Measurements from ENCODE around the gene ITPRIP.
A peak's percentile ranks its signal among the peaks of the same experiment; 100 is the strongest.

The ITPRIP gene

DNA sequence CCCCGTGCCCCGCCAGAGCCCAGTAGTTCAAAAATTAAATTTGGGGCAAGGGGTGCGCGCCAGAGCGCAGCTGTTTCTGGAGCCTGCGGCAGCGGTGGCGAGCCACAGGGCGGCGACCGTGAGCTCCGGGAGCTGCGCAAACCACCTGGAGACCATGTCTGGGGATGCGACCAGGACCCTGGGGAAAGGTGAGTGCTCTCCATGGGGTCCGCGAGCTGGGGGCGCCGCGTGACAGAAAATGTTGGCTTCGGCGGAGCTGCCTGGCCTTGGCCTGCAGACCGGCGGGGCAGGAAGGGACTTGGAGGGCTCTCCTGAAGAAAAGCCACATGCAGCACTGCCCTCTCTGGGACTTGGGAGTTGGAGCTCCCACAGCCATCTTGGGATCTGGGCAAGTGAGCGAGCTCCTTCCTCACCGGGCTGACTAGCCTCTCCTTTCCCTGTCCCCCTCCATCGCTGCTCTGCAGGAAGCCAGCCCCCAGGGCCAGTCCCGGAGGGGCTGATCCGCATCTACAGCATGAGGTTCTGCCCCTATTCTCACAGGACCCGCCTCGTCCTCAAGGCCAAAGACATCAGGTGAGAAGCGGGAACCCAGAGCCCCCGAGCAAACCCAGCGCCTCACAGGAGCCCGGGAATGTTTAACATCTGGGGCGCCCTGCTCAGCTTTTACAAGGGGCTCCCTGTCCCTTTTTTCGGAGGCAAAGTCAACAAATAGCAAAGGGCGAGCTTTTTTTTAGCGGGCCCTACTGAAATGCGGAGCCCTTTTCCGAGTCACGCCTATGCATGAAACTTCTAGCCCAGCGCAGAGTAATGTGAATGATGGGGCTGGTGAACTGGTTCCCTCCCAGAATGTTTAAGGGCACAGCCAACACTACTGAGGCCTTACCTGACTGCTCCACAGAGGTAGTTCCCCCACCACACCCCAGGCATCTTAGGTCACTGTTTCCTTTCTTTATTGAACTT is 63.2 kb downstream of the ITPRIP start:
- Histone ChIP-seq H3K4me1 (ENCODE audit: control insufficient read depth, insufficient read depth, low read length) (no peaks in the 10 kb centered on the region), H3K36me3 (ENCODE audit: control insufficient read depth in 2 of 2, insufficient read depth in 1 of 2, low read length in 2 of 2) (no peaks in the 10 kb centered on the region), H3K27ac (ENCODE audit: extremely low read depth, low read depth, low read length) (no peak overlapping the region), H3K4me3 (ENCODE audit: low read depth, low read length) (peak overlapping the region; percentile 33), H3K9me3 (ENCODE audit: control insufficient read depth, insufficient read depth, low read depth, low read length) (no peaks in the 10 kb centered on the region)
- CTCF ChIA-PET: interaction anchor here (0.6 to 11.7 kb wide), 35 partner anchors 8 to 401 kb away, joined by 3 to 202 read pairs (median 5); partner anchors contain the start of genes CFAP58, GSTO1 and ITPRIP
- POLR2A ChIA-PET: interaction anchor here (0.7 to 1.9 kb wide), 4 partner anchors 20 to 427 kb away, joined by 3 to 9 read pairs (median 3); partner anchors contain the start of genes GSTO1 and ITPRIP
- TF ChIP-seq ZNF214 (tag by site-specific recombination; IDR thresholded peaks at IDR 0.05; ENCODE audit: borderline replicate concordance) (no peak), GLIS2 (tag by site-specific recombination; IDR thresholded peaks at IDR 0.05) (peak; percentile 67), ZNF792 (tag by site-specific recombination; IDR thresholded peaks at IDR 0.05) (no peak), ZBTB17 (tag by site-specific recombination; IDR thresholded peaks at IDR 0.05) (peak; percentile 59), ZNF221 (tag by site-specific recombination; IDR thresholded peaks at IDR 0.05; ENCODE audit: borderline replicate concordance) (no peak), KLF10 (tag by site-specific recombination; IDR thresholded peaks at IDR 0.05) (no peak), ZBTB48 (tag by site-specific recombination; IDR thresholded peaks at IDR 0.05) (peak; percentile 48; the same call in 1 of the 2 replicates), ZNF529 (tag by site-specific recombination; IDR thresholded peaks at IDR 0.05; ENCODE audit: insufficient replicate concordance) (no peak), TCF7L2 (IDR thresholded peaks at IDR 0.05; ENCODE audit: borderline replicate concordance, low read depth, low read length) (no peak), ZBTB8A (tag by site-specific recombination; IDR thresholded peaks at IDR 0.05) (no peak; the same call in 1 of the 2 replicates), ZNF830 (tag by site-specific recombination; IDR thresholded peaks at IDR 0.05; ENCODE audit: low read depth) (no peak), ZNF785 (tag by site-specific recombination; IDR thresholded peaks at IDR 0.05) (no peak), ZNF132 (tag by site-specific recombination; IDR thresholded peaks at IDR 0.05; ENCODE audit: borderline replicate concordance) (no peak), EGR2 (tag by site-specific recombination; IDR thresholded peaks at IDR 0.05; ENCODE audit: low read depth) (no peak), MZF1 (tag by site-specific recombination; IDR thresholded peaks at IDR 0.05; ENCODE audit: borderline replicate concordance) (peak; percentile 60; the same call in 1 of the 2 replicates), IKZF3 (tag by site-specific recombination; IDR thresholded peaks at IDR 0.05) (no peak), ZNF2 (tag by site-specific recombination; IDR thresholded peaks at IDR 0.05) (no peak), ZNF324 (tag by site-specific recombination; IDR thresholded peaks at IDR 0.05) (peak; percentile 19; the same call in 1 of the 2 replicates), FEZF1 (tag by site-specific recombination; IDR thresholded peaks at IDR 0.05) (no peak), ZNF248 (tag by site-specific recombination; IDR thresholded peaks at IDR 0.05) (no peak), SP3 (tag by site-specific recombination; IDR thresholded peaks at IDR 0.05) (no peak), ZNF292 (tag by site-specific recombination; IDR thresholded peaks at IDR 0.05; ENCODE audit: borderline replicate concordance, low read depth) (no peak), KLF16 (tag by site-specific recombination; IDR thresholded peaks at IDR 0.05) (no peak), ZNF664 (tag by site-specific recombination; IDR thresholded peaks at IDR 0.05) (no peak), ZNF366 (tag by site-specific recombination; conservative IDR thresholded peaks at IDR 0.05) (no peak)
- TF ChIP-seq, protein P1, sequence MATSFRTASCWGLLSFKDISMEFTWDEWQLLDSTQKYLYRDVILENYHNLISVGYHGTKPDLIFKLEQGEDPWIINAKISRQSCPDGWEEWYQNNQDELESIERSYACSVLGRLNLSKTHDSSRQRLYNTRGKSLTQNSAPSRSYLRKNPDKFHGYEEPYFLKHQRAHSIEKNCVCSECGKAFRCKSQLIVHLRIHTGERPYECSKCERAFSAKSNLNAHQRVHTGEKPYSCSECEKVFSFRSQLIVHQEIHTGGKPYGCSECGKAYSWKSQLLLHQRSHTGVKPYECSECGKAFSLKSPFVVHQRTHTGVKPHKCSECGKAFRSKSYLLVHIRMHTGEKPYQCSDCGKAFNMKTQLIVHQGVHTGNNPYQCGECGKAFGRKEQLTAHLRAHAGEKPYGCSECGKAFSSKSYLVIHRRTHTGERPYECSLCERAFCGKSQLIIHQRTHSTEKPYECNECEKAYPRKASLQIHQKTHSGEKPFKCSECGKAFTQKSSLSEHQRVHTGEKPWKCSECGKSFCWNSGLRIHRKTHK (tag by site-specific recombination; IDR thresholded peaks at IDR 0.05): no peak
- TF ChIP-seq, protein P2, sequence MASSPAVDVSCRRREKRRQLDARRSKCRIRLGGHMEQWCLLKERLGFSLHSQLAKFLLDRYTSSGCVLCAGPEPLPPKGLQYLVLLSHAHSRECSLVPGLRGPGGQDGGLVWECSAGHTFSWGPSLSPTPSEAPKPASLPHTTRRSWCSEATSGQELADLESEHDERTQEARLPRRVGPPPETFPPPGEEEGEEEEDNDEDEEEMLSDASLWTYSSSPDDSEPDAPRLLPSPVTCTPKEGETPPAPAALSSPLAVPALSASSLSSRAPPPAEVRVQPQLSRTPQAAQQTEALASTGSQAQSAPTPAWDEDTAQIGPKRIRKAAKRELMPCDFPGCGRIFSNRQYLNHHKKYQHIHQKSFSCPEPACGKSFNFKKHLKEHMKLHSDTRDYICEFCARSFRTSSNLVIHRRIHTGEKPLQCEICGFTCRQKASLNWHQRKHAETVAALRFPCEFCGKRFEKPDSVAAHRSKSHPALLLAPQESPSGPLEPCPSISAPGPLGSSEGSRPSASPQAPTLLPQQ (tag by site-specific recombination; IDR thresholded peaks at IDR 0.05): no peak
- TF ChIP-seq, protein P3, sequence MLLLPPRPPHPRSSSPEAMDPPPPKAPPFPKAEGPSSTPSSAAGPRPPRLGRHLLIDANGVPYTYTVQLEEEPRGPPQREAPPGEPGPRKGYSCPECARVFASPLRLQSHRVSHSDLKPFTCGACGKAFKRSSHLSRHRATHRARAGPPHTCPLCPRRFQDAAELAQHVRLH (tag by site-specific recombination; IDR thresholded peaks at IDR 0.05): 0 out of 2 replicates have a peak, but pooled peaks have one; percentile 11
- TF ChIP-seq, protein P4, sequence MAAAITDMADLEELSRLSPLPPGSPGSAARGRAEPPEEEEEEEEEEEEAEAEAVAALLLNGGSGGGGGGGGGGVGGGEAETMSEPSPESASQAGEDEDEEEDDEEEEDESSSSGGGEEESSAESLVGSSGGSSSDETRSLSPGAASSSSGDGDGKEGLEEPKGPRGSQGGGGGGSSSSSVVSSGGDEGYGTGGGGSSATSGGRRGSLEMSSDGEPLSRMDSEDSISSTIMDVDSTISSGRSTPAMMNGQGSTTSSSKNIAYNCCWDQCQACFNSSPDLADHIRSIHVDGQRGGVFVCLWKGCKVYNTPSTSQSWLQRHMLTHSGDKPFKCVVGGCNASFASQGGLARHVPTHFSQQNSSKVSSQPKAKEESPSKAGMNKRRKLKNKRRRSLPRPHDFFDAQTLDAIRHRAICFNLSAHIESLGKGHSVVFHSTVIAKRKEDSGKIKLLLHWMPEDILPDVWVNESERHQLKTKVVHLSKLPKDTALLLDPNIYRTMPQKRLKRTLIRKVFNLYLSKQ (tag by site-specific recombination; IDR thresholded peaks at IDR 0.05; ENCODE audit: borderline replicate concordance): no peak
- TF ChIP-seq, protein P5, sequence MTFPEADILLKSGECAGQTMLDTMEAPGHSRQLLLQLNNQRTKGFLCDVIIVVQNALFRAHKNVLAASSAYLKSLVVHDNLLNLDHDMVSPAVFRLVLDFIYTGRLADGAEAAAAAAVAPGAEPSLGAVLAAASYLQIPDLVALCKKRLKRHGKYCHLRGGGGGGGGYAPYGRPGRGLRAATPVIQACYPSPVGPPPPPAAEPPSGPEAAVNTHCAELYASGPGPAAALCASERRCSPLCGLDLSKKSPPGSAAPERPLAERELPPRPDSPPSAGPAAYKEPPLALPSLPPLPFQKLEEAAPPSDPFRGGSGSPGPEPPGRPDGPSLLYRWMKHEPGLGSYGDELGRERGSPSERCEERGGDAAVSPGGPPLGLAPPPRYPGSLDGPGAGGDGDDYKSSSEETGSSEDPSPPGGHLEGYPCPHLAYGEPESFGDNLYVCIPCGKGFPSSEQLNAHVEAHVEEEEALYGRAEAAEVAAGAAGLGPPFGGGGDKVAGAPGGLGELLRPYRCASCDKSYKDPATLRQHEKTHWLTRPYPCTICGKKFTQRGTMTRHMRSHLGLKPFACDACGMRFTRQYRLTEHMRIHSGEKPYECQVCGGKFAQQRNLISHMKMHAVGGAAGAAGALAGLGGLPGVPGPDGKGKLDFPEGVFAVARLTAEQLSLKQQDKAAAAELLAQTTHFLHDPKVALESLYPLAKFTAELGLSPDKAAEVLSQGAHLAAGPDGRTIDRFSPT (tag by site-specific recombination; IDR thresholded peaks at IDR 0.05): no peak
